Measurements from ENCODE around the gene MYPOP. TPM values are rescaled to one million over a fixed set of nuclear protein-coding genes. Genes with fewer than 3 reads are reported as not detected.

MYPOP gene
- total and polyA plus RNA-seq, 9 of the 15 experiments (the other 6 are each of a cell fraction or from before 2014, with no cell fraction given): 0.32 to 7.6 (median 1.6) TPM

DNA sequence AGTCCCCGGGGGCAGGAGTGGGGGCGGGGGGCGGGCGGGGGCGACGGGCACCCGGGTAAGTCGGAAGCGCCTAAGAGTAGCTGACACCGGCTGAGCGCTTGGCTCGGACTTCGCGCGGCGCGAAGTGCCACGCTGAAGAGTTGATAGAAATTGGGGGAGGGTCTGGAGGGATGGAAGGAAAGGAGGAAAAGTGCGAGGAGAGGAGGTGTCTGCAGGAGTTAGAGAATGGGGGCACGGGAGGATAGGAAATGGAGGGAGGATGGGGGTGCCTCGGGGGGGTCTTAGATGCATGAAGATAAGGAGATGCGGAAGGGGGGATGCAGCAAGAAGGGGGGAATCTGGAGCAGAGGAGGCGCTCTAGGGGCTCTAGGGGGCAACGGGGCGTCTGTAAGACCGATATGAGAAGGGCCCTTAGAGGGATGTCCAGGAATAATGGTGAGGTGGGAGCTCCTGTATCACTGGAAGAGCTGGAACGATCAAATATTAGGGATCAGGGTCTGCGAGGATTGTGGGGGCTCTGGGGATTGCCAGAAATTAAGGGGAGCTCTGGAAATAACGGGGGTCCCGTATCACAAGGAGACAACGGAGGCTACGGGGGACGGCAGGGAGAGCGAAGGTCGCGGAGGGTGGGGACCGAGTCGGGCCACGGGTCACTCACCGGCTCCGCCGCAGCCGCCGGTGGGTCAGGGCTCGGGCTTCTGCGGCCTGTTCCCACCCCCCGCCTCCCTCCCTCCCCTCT is at the start of gene MYPOP (continued):
- TF ChIP-seq ZNF583 (CRISPR knock-in tag; IDR thresholded peaks at IDR 0.05) (no peak), BCL6 (CRISPR knock-in tag; IDR thresholded peaks at IDR 0.05) (no peak), SMARCC2 (IDR thresholded peaks at IDR 0.05; ENCODE audit: low read depth) (no peak), HDAC8 (tag; IDR thresholded peaks at IDR 0.05) (no peak), RCOR1 (IDR thresholded peaks at IDR 0.05; ENCODE audit: borderline replicate concordance in 1 of 2, low read depth in 2 of 2, low read length in 2 of 2) (no peak), MTA3 (IDR thresholded peaks at IDR 0.05; ENCODE audit: borderline replicate concordance) (no peak), FOXM1 (IDR thresholded peaks at IDR 0.05; ENCODE audit: low read depth) (no peak), FOXM1 (CRISPR knock-in tag; IDR thresholded peaks at IDR 0.05; ENCODE audit: low read depth) (no peak), POLR2AphosphoS2 (IDR thresholded peaks at IDR 0.05; ENCODE audit: low read length) (no peak), ADNP (tag; IDR thresholded peaks at IDR 0.05) (no peak), SUPT5H (IDR thresholded peaks at IDR 0.05) (no peak; the same call in 1 of the 2 replicates), HNRNPUL1 (IDR thresholded peaks at IDR 0.05; ENCODE audit: low read length) (no peak), PHF8 (IDR thresholded peaks at IDR 0.05; ENCODE audit: borderline replicate concordance, low read length) (peak; percentile 58; the same call in 1 of the 2 replicates), ILF3 (IDR thresholded peaks at IDR 0.05; ENCODE audit: borderline replicate concordance) (no peak)
- TF ChIP-seq, protein P1, sequence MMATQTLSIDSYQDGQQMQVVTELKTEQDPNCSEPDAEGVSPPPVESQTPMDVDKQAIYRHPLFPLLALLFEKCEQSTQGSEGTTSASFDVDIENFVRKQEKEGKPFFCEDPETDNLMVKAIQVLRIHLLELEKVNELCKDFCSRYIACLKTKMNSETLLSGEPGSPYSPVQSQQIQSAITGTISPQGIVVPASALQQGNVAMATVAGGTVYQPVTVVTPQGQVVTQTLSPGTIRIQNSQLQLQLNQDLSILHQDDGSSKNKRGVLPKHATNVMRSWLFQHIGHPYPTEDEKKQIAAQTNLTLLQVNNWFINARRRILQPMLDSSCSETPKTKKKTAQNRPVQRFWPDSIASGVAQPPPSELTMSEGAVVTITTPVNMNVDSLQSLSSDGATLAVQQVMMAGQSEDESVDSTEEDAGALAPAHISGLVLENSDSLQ (IDR thresholded peaks at IDR 0.05): no peak
